ENCODE measurements around the gene PLEK2.

DNA sequence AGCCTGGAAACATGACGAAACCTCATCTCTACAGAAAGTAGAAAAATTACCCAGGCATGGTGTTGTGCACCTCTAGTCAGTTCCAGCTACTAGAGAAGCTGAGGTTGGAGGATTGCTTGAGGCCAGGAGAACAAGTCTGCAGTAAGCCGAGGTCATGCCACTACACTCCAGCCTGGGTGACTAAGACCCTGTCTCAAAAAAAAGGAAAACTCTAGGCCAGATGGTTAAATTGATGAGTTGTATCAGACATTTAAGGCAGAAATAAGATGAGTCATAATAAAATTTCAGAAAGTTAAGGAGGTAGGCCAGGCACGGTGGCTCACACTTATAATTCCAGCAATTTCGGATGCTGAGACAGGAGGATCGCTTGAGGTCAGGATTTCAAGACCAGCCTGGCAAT, 41.1 kb downstream of the PLEK2 start:
- TF ChIP-seq, protein P1, sequence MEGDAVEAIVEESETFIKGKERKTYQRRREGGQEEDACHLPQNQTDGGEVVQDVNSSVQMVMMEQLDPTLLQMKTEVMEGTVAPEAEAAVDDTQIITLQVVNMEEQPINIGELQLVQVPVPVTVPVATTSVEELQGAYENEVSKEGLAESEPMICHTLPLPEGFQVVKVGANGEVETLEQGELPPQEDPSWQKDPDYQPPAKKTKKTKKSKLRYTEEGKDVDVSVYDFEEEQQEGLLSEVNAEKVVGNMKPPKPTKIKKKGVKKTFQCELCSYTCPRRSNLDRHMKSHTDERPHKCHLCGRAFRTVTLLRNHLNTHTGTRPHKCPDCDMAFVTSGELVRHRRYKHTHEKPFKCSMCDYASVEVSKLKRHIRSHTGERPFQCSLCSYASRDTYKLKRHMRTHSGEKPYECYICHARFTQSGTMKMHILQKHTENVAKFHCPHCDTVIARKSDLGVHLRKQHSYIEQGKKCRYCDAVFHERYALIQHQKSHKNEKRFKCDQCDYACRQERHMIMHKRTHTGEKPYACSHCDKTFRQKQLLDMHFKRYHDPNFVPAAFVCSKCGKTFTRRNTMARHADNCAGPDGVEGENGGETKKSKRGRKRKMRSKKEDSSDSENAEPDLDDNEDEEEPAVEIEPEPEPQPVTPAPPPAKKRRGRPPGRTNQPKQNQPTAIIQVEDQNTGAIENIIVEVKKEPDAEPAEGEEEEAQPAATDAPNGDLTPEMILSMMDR (IDR thresholded peaks at IDR 0.05; ENCODE audit: extremely low read depth in 1 of 2, insufficient read depth in 1 of 2, low read depth in 1 of 2, low read length in 2 of 2): no peak
- TF ChIP-seq POLR2A (IDR thresholded peaks at IDR 0.05; ENCODE audit: low read depth, low read length) (no peak), JUN (IDR thresholded peaks at IDR 0.05; ENCODE audit: borderline replicate concordance, insufficient read depth, insufficient read length, low read depth) (peak; percentile 23)
